Neuronal stem cell (in vitro differentiated cells): ENCODE results near the gene ACAD10.

Experiments
- DNase-seq: peaks from one replicate; pipeline ENCODE4 v3.0.0-alpha.2; 2013; ENCODE audit warnings: low spot score
- H2AFZ ChIP-seq: one replicate; pipeline ENCODE4 v1.6.1; 2013; ENCODE audit warnings: mild to moderate bottlenecking, low read length, inconsistent platforms
- H2AK5ac ChIP-seq: 2 replicates; pipeline ENCODE4 v1.6.1; 2013; ENCODE audit warnings: low read depth, mild to moderate bottlenecking, inconsistent platforms, low read length, moderate library complexity, mixed read lengths
- H2BK120ac ChIP-seq: 2 replicates; pipeline ENCODE4 v1.6.1; 2013; ENCODE audit warnings: low read depth, mild to moderate bottlenecking, inconsistent platforms, low read length, moderate library complexity, mixed read lengths
- H2BK12ac ChIP-seq: one replicate; pipeline ENCODE4 v1.6.1; 2013; ENCODE audit warnings: low read length, inconsistent platforms
- H2BK15ac ChIP-seq: 2 replicates; pipeline ENCODE4 v1.6.1; 2013; ENCODE audit warnings: mild to moderate bottlenecking, low read length, inconsistent platforms, mixed read lengths
- H2BK5ac ChIP-seq: one replicate; pipeline ENCODE4 v1.6.1; 2013; ENCODE audit warnings: inconsistent platforms, mild to moderate bottlenecking, low read length, moderate library complexity
- H3K14ac ChIP-seq: one replicate; pipeline ENCODE4 v1.6.1; 2013; ENCODE audit warnings: low read length, inconsistent platforms
- H3K18ac ChIP-seq: 2 replicates; pipeline ENCODE4 v1.6.1; 2013; ENCODE audit warnings: low read length, inconsistent platforms
- H3K23ac ChIP-seq: 2 replicates; pipeline ENCODE4 v1.6.1; 2013; ENCODE audit warnings: low read depth, mild to moderate bottlenecking, mixed read lengths, low read length, inconsistent platforms; ENCODE audit not compliant: poor library complexity
- H3K27ac ChIP-seq: replicated peaks from 3 replicates; pipeline ENCODE4 v1.5.1; 2013; ENCODE audit warnings: low read length, inconsistent platforms
- H3K27me3 ChIP-seq, 3 experiments: 2 replicates each; pipeline ENCODE4 v1.6.1; 2013; ENCODE audit warnings: low read length in 3 of 3, mild to moderate bottlenecking in 2 of 3, inconsistent platforms in 1 of 3, low read depth in 1 of 3, mixed read lengths in 1 of 3, moderate library complexity in 1 of 3; ENCODE audit not compliant: control insufficient read depth in 3 of 3, insufficient read depth in 3 of 3
- H3K36me3 ChIP-seq, 2 donors: replicated peaks in 1 of 2; 2 replicates each; pipeline ENCODE4 v1.6.1; 2013; ENCODE audit warnings: low read length in 2 of 2; ENCODE audit not compliant: control insufficient read depth in 2 of 2, insufficient read depth in 2 of 2
- H3K4ac ChIP-seq: 2 replicates; pipeline ENCODE4 v1.6.1; 2013; ENCODE audit warnings: inconsistent platforms, mild to moderate bottlenecking, low read length, moderate library complexity
- H3K4me1 ChIP-seq, 2 donors: 1 replicate in 1 of 2; 2 replicates in 1 of 2; pipeline ENCODE4 v1.6.1; 2013; ENCODE audit warnings: low read length in 2 of 2, low read depth in 1 of 2; ENCODE audit not compliant: control insufficient read depth in 2 of 2, insufficient read depth in 1 of 2
- H3K4me2 ChIP-seq: one replicate; pipeline ENCODE4 v1.6.1; 2013; ENCODE audit warnings: mild to moderate bottlenecking, low read length, inconsistent platforms; ENCODE audit not compliant: insufficient read depth, poor library complexity, severe bottlenecking
- H3K4me3 ChIP-seq, 2 donors: 2 replicates each; pipeline ENCODE4 v1.5.1; 2013; ENCODE audit warnings: low read length in 2 of 2, mild to moderate bottlenecking in 2 of 2, inconsistent platforms in 1 of 2, moderate library complexity in 1 of 2
- H3K79me1 ChIP-seq: one replicate; pipeline ENCODE4 v1.6.1; 2013; ENCODE audit warnings: low read depth, mild to moderate bottlenecking, inconsistent platforms, low read length, moderate library complexity
- H3K9ac ChIP-seq: one replicate; pipeline ENCODE4 v1.6.1; 2013; ENCODE audit warnings: mild to moderate bottlenecking, low read depth, low read length, inconsistent platforms; ENCODE audit not compliant: poor library complexity
- H3K9me3 ChIP-seq, 2 donors: replicated peaks in 1 of 2; 2 replicates each; pipeline versions ENCODE3 to v1.6.1; 2013; ENCODE audit warnings: low read length in 2 of 2, mild to moderate bottlenecking in 2 of 2, inconsistent platforms in 1 of 2, low read depth in 1 of 2, mixed read lengths in 1 of 2, moderate library complexity in 1 of 2; ENCODE audit not compliant: control insufficient read depth in 2 of 2, insufficient read depth in 1 of 2
- H4K8ac ChIP-seq: one replicate; pipeline ENCODE4 v1.6.1; 2013; ENCODE audit warnings: low read depth, mild to moderate bottlenecking, inconsistent platforms, low read length, moderate library complexity
- H4K91ac ChIP-seq: one replicate; pipeline ENCODE4 v1.6.1; 2013; ENCODE audit warnings: low read length, low read depth, mild to moderate bottlenecking, inconsistent platforms; ENCODE audit not compliant: poor library complexity
- WGBS, 2 donors: extraction: QIAGEN DNeasy Blood & Tissue Kit; methylation state at CpG; one replicate each; pipeline ENCODE4 v1.1.7; 2013; ENCODE audit warnings: missing lambda C conversion rate in 2 of 2, mixed read lengths in 1 of 2; ENCODE audit not compliant: insufficient read length in 2 of 2, insufficient replicate concordance in 1 of 2; ENCODE audit errors: extremely low coverage in 2 of 2; 5-methylcytosine and 5-hydroxymethylcytosine counted together
- small RNA-seq: library from polyadenylated mRNA; stranded (forward); fragments of <200 nt; extraction: miRNeasy Mini kit (QIAGEN cat#:217004); gene quantifications from one replicate; pipeline ENCODE3, GENCODE V24; 2013; ENCODE audit not compliant: insufficient read depth

Gene ACAD10

DNA sequence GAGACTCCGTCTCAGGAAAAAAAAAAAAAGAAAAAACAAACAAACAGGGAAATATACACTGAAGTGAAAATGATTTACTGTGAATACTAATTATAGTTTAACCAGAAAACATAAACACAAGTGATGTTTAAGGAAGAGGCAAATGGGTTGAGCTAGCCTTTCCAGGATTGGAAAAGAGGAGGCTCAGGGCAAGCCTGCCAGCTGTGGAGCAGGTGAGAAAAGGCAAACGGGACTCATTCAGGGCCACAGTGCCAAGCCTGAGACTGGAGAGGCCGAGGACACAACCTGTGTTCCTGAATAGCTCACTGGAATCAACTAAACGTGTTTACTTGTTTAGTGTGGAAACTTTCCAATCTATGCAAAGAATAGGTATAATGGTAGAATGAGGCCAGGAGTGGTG is 120.5 kb downstream of the ACAD10 start:
- H3K4ac ChIP-seq, result no peak overlapping the region
- H2BK15ac ChIP-seq, result no peak overlapping the region
- H4K8ac ChIP-seq, result no peak overlapping the region
- H2AFZ ChIP-seq, result no peak overlapping the region
- H3K4me1 ChIP-seq, result no peaks in the 10 kb centered on the region
- H3K9ac ChIP-seq, result no peak overlapping the region
- no peak overlapping the region for H3K14ac ChIP-seq
- no peak overlapping the region for H4K91ac ChIP-seq
- no peaks in the 10 kb centered on the region for H3K9me3 ChIP-seq
- H2BK120ac ChIP-seq, result no peak overlapping the region
- H2BK5ac ChIP-seq, result no peak overlapping the region
- H3K23ac ChIP-seq, result no peak overlapping the region
- no peak overlapping the region for H3K18ac ChIP-seq
- H2AK5ac ChIP-seq, result no peak overlapping the region
- peaks cover 3 to 26% of the 10 kb centered on the region in 2 donors for H3K36me3 ChIP-seq
- no peak overlapping the region for H3K4me3 ChIP-seq
- no peak overlapping the region for H2BK12ac ChIP-seq
- no CpG with 5 or more reads among the region's 4 CpGs for WGBS, 2 donors
- no peak for DNase-seq
- no peak overlapping the region for H3K27ac ChIP-seq
- H3K79me1 ChIP-seq, result peaks cover 1% of the 10 kb centered on the region
- no peak overlapping the region for H3K4me2 ChIP-seq
- no peaks in the 10 kb centered on the region for H3K27me3 ChIP-seq

Small RNAs within 50 kb of the gene (small RNA-seq; reads per million reads assigned to genes)
- gene MIR6761, result 2.4 reads per million
